K562 (cell line): Measurements from ENCODE around the gene DTL. TPM values are rescaled to one million over a fixed set of nuclear protein-coding genes. Genes with fewer than 3 reads are reported as not detected.
A peak's percentile ranks its signal among the peaks of the same experiment; 100 is the strongest.

ENCODE experiments used
- BMI1 ChIP-seq: fragments of 150-350 bp; IDR thresholded peaks from 2 replicates; pipeline ENCODE4 v1.6.1; 2014; ENCODE audit warnings: low read length
- CREBBP ChIP-seq: IDR thresholded peaks from one replicate; pipeline ENCODE4 v1.6.1; 2012; ENCODE audit warnings: low read depth, mild to moderate bottlenecking, control low read depth, inconsistent platforms, low read length
- CXXC5 ChIP-seq: fragments of 250-450 bp; sonication (Bioruptor Pico); IDR thresholded peaks from 2 replicates; pipeline ENCODE4 v1.8.0; 2022; ENCODE audit warnings: inconsistent platforms, mild to moderate bottlenecking, moderate library complexity
- ETV1 ChIP-seq: fragments of 450-650 bp; conservative IDR thresholded peaks from 2 replicates; pipeline ENCODE4 v1.6.1; 2016; ENCODE audit warnings: missing genetic modification characterization, control low read depth, low read depth, missing compliant biosample characterization
- HDGF ChIP-seq: fragments of 450-650 bp; IDR thresholded peaks from 2 replicates; pipeline ENCODE4 v1.6.1; 2016
- HSF4 ChIP-seq: fragments of 250-450 bp; sonication (Bioruptor Pico); IDR thresholded peaks from 2 replicates; pipeline ENCODE4 v2.1.2; 2022; ENCODE audit warnings: mild to moderate bottlenecking, moderate library complexity, borderline replicate concordance
- LCOR ChIP-seq: sonication (generic); formaldehyde crosslinking; IDR thresholded peaks from 2 replicates; pipeline ENCODE4 v1.8.0; 2022; ENCODE audit warnings: mild to moderate bottlenecking, missing genetic modification reagents
- PHB ChIP-seq: fragments of 250-450 bp; sonication (Bioruptor Pico); IDR thresholded peaks from 2 replicates; pipeline ENCODE4 v1.5.0; 2021
- PTTG1 ChIP-seq: fragments of 450-650 bp; IDR thresholded peaks from 2 replicates; pipeline ENCODE4 v1.6.1; 2016; ENCODE audit warnings: low read depth, mild to moderate bottlenecking, missing genetic modification characterization, missing compliant biosample characterization
- RBBP5 ChIP-seq: fragments of 200-600 bp; sonication (generic); IDR thresholded peaks from 2 replicates; pipeline ENCODE4 v1.6.1; 2012; ENCODE audit warnings: borderline replicate concordance, mild to moderate bottlenecking, low read length, control low read depth, inconsistent platforms; ENCODE audit not compliant: insufficient read depth, poor library complexity, severe bottlenecking
- RUNX1 ChIP-seq: sonication (generic); IDR thresholded peaks from 2 replicates; pipeline ENCODE4 v1.6.1; 2016; ENCODE audit warnings: antibody characterized with exemption, low read depth
- SIN3B ChIP-seq: fragments of 450-650 bp; IDR thresholded peaks from 2 replicates; pipeline ENCODE4 v1.6.1; 2017; ENCODE audit warnings: low read depth, mild to moderate bottlenecking, moderate library complexity
- SP1 ChIP-seq: sonication (generic); formaldehyde crosslinking; IDR thresholded peaks from 2 replicates; pipeline ENCODE4 v1.8.1; 2022; ENCODE audit warnings: mild to moderate bottlenecking, missing genetic modification reagents
- SREBF1 ChIP-seq: fragments of 150-350 bp; IDR thresholded peaks from 2 replicates; pipeline ENCODE4 v1.6.1; 2014; ENCODE audit warnings: antibody characterized with exemption, low read depth, low read length, borderline replicate concordance
- SRSF7 ChIP-seq: fragments of 200-400 bp; formaldehyde crosslinking; optimal IDR thresholded peaks from 2 replicates; pipeline ENCODE3; 2017; ENCODE audit warnings: mild to moderate bottlenecking, low read depth, low read length
- SUPT5H ChIP-seq: fragments of 450-650 bp; IDR thresholded peaks from 2 replicates; pipeline ENCODE4 v1.6.1; 2016
- ZBTB17 ChIP-seq: fragments of 450-650 bp; formaldehyde crosslinking; IDR thresholded peaks from 2 replicates; pipeline ENCODE4 v1.4.0; 2020; ENCODE audit warnings: mild to moderate bottlenecking
- ZKSCAN3 ChIP-seq: fragments of 250-450 bp; sonication (Bioruptor Pico); IDR thresholded peaks from 2 replicates; pipeline ENCODE4 v1.4.0; 2020
- ZNF24 ChIP-seq: fragments of 450-650 bp; IDR thresholded peaks from 2 replicates; pipeline ENCODE4 v1.6.1; 2016
- ZNF347 ChIP-seq: fragments of 450-650 bp; formaldehyde crosslinking; IDR thresholded peaks from 2 replicates; pipeline ENCODE4 v1.4.0; 2020; ENCODE audit warnings: low read depth, mild to moderate bottlenecking, moderate library complexity
- ZNF57 ChIP-seq: fragments of 450-650 bp; formaldehyde crosslinking; IDR thresholded peaks from 2 replicates; pipeline ENCODE4 v1.4.0; 2020; ENCODE audit warnings: mild to moderate bottlenecking, moderate library complexity
- ZNF76 ChIP-seq: fragments of 250-450 bp; sonication (Bioruptor Pico); IDR thresholded peaks from 2 replicates; pipeline ENCODE4 v1.4.0; 2020; ENCODE audit warnings: mild to moderate bottlenecking, moderate library complexity, borderline replicate concordance
- polyA plus RNA-seq, 8 experiments: library from polyadenylated mRNA; depleted of rRNA in 4 of 8; stranded (reverse) in 5 of 8; unstranded in 3 of 8; fragments of >200 nt; fragmentation: Nextera tagmentation in 2 of 8; fragmentation: Illumina TruSeq in 1 of 8; extraction: Ambion mirVana in 2 of 8; extraction: Trizol in 1 of 8; gene quantifications; 2 replicates each; pipeline versions ENCODE4 v1.2.1 to v1.2.3, GENCODE V29; 2011 to 2014; ENCODE audit warnings: inconsistent platforms in 1 of 8, missing spikeins in 1 of 8
- total RNA-seq, 7 experiments: library from RNA; depleted of rRNA in 6 of 7; stranded (reverse); fragments of >200 nt in 6 of 7; fragmentation: Illumina TruSeq in 2 of 7; extraction: Trizol in 2 of 7; gene quantifications; 2 replicates each; pipeline versions ENCODE4 v1.2.1 to v1.2.3, GENCODE V29; 2011 to 2021; ENCODE audit warnings: low replicate concordance in 1 of 7
- TF ChIP-seq, protein P1 (sequence below): fragments of 450-650 bp; IDR thresholded peaks from 2 replicates; pipeline ENCODE4 v1.6.1; 2018; ENCODE audit not compliant: partially characterized antibody
- TF ChIP-seq, protein P2 (sequence below): fragments of 450-650 bp; IDR thresholded peaks from 2 replicates; pipeline ENCODE4 v1.6.1; 2016; ENCODE audit warnings: antibody characterized with exemption
- TF ChIP-seq, protein P3 (sequence below): fragments of 450-650 bp; IDR thresholded peaks from 2 replicates; pipeline ENCODE4 v1.7.0; 2016; ENCODE audit warnings: borderline replicate concordance

The DTL gene
- total and polyA plus RNA-seq, 9 of the 15 experiments (the other 6 are each of a cell fraction or from before 2014, with no cell fraction given): 38.3 to 81.0 (median 63.2) TPM

DNA sequence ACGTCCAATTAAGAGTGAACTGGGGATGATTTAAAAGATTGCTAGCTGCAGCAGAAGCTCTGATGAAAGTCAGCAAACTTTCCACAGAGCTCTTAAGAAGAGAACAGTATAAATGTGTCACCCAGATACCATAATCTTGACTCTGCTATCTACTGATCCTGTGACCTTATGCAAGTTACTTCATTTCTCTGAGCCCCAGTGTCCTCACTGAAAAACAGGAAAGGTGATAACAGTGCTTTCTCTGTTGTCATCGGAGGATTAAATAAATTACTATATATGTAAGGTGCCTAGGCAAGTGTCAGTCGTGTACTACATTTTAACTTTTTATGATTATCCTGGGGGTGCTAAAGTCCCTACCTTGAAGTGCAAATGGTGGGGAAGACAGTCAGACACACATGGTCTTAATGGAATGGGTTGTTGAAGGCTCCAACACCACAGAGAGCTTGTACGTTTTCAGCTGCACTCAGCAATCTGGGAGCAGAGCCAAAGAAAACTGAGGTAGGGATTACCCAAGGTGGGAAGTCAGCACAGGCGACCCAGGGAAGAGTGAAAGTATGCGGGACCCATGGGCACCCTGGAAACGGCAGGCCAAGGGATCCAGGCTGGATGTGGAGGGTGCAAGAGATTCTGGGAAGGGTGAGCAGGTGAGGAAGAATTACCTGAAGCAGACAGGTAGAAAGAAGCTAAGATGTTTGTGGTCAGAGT lies 82.8 kb downstream of the DTL start (continued):
- no peak for TF ChIP-seq SP1 (CRISPR knock-in tag)
- TF ChIP-seq HDGF: no peak
- no peak for TF ChIP-seq PTTG1
- TF ChIP-seq, protein P1, sequence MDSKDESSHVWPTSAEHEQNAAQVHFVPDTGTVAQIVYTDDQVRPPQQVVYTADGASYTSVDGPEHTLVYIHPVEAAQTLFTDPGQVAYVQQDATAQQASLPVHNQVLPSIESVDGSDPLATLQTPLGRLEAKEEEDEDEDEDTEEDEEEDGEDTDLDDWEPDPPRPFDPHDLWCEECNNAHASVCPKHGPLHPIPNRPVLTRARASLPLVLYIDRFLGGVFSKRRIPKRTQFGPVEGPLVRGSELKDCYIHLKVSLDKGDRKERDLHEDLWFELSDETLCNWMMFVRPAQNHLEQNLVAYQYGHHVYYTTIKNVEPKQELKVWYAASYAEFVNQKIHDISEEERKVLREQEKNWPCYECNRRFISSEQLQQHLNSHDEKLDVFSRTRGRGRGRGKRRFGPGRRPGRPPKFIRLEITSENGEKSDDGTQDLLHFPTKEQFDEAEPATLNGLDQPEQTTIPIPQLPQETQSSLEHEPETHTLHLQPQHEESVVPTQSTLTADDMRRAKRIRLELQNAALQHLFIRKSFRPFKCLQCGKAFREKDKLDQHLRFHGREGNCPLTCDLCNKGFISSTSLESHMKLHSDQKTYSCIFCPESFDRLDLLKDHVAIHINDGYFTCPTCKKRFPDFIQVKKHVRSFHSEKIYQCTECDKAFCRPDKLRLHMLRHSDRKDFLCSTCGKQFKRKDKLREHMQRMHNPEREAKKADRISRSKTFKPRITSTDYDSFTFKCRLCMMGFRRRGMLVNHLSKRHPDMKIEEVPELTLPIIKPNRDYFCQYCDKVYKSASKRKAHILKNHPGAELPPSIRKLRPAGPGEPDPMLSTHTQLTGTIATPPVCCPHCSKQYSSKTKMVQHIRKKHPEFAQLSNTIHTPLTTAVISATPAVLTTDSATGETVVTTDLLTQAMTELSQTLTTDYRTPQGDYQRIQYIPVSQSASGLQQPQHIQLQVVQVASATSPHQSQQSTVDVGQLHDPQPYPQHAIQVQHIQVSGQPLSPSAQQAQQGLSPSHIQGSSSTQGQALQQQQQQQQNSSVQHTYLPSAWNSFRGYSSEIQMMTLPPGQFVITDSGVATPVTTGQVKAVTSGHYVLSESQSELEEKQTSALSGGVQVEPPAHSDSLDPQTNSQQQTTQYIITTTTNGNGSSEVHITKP: no peak
- no peak for TF ChIP-seq RBBP5
- TF ChIP-seq ZNF57 (CRISPR knock-in tag): no peak
- TF ChIP-seq SREBF1: no peak
- no peak for TF ChIP-seq CXXC5 (CRISPR knock-in tag)
- no peak for TF ChIP-seq ZNF24
- TF ChIP-seq CREBBP: no peak
- TF ChIP-seq ETV1 (tag): no peak
- no peak for TF ChIP-seq SIN3B
- TF ChIP-seq HSF4: no peak
- no peak for TF ChIP-seq SRSF7
- no peak for TF ChIP-seq SUPT5H
- TF ChIP-seq BMI1: no peak
- 0 out of 2 replicates have a peak, but pooled peaks have one; percentile 36 for TF ChIP-seq LCOR (CRISPR knock-in tag)
- TF ChIP-seq ZNF76: no peak
- no peak for TF ChIP-seq RUNX1
- TF ChIP-seq ZKSCAN3 (CRISPR knock-in tag): no peak
- no peak for TF ChIP-seq ZNF347
- TF ChIP-seq ZBTB17 (CRISPR knock-in tag): no peak
- TF ChIP-seq, protein P2, sequence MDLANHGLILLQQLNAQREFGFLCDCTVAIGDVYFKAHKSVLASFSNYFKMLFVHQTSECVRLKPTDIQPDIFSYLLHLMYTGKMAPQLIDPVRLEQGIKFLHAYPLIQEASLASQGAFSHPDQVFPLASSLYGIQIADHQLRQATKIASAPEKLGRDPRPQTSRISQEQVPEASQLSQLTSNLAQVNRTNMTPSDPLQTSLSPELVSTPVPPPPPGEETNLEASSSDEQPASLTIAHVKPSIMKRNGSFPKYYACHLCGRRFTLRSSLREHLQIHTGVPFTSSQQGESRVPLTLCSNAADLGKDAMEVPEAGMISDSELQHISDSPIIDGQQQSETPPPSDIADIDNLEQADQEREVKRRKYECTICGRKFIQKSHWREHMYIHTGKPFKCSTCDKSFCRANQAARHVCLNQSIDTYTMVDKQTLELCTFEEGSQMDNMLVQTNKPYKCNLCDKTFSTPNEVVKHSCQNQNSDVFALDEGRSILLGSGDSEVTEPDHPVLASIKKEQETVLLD: no peak
- no peak for TF ChIP-seq PHB (CRISPR knock-in tag)
- TF ChIP-seq, protein P3, sequence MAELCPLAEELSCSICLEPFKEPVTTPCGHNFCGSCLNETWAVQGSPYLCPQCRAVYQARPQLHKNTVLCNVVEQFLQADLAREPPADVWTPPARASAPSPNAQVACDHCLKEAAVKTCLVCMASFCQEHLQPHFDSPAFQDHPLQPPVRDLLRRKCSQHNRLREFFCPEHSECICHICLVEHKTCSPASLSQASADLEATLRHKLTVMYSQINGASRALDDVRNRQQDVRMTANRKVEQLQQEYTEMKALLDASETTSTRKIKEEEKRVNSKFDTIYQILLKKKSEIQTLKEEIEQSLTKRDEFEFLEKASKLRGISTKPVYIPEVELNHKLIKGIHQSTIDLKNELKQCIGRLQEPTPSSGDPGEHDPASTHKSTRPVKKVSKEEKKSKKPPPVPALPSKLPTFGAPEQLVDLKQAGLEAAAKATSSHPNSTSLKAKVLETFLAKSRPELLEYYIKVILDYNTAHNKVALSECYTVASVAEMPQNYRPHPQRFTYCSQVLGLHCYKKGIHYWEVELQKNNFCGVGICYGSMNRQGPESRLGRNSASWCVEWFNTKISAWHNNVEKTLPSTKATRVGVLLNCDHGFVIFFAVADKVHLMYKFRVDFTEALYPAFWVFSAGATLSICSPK: no peak
